HepG2 (cell line): Measurements from ENCODE around the gene PFDN5. TPM values are rescaled to one million over a fixed set of nuclear protein-coding genes. Genes with fewer than 3 reads are reported as not detected.
A peak's percentile ranks its signal among the peaks of the same experiment; 100 is the strongest.

Source experiments
- AFF4 ChIP-seq: sonication (generic); formaldehyde crosslinking; IDR thresholded peaks from 2 replicates; pipeline ENCODE4 v1.4.0; 2020; ENCODE audit warnings: missing genetic modification reagents
- HIC2 ChIP-seq: sonication (generic); formaldehyde crosslinking; IDR thresholded peaks from 2 replicates; pipeline ENCODE4 v1.9.0; 2022; ENCODE audit warnings: low read depth, missing genetic modification reagents
- IKZF1 ChIP-seq: fragments of 450-650 bp; IDR thresholded peaks from 2 replicates; pipeline ENCODE4 v1.7.1; 2016
- NCOA5 ChIP-seq: sonication (generic); formaldehyde crosslinking; IDR thresholded peaks from 2 replicates; pipeline ENCODE4 v1.4.0; 2020; ENCODE audit warnings: missing genetic modification reagents
- PHF20 ChIP-seq: sonication (generic); formaldehyde crosslinking; IDR thresholded peaks from 2 replicates; pipeline ENCODE4 v1.5.0; 2020; ENCODE audit warnings: mild to moderate bottlenecking, missing genetic modification reagents
- PHF5A ChIP-seq: IDR thresholded peaks from one replicate; pipeline ENCODE4 v1.6.1; 2018; ENCODE audit warnings: low read depth, missing genetic modification reagents; ENCODE audit not compliant: unreplicated experiment
- PRDM4 ChIP-seq: sonication (generic); formaldehyde crosslinking; IDR thresholded peaks from 2 replicates; pipeline ENCODE4 v1.9.0; 2021; ENCODE audit warnings: missing genetic modification reagents, borderline replicate concordance
- STAT6 ChIP-seq: sonication (generic); formaldehyde crosslinking; IDR thresholded peaks from 2 replicates; pipeline ENCODE4 v1.4.0; 2020; ENCODE audit warnings: missing genetic modification reagents, mild to moderate bottlenecking, borderline replicate concordance
- TAF1 ChIP-seq: sonication (generic); formaldehyde crosslinking; IDR thresholded peaks from 2 replicates; pipeline ENCODE4 v1.4.0; 2020; ENCODE audit warnings: missing genetic modification reagents
- TBX3 ChIP-seq: fragments of 450-650 bp; IDR thresholded peaks from 2 replicates; pipeline ENCODE4 v1.6.1; 2017; ENCODE audit warnings: antibody characterized with exemption, mild to moderate bottlenecking, inconsistent platforms, borderline replicate concordance
- TERF1 ChIP-seq: sonication (generic); formaldehyde crosslinking; IDR thresholded peaks from 2 replicates; pipeline ENCODE4 v1.8.0; 2022; ENCODE audit warnings: mild to moderate bottlenecking, missing genetic modification reagents, moderate library complexity
- ZEB1 ChIP-seq: IDR thresholded peaks from 2 replicates; pipeline ENCODE4 v1.6.1; 2012; ENCODE audit warnings: mild to moderate bottlenecking, low read depth, inconsistent platforms; ENCODE audit not compliant: insufficient replicate concordance
- ZNF557 ChIP-seq: sonication (generic); formaldehyde crosslinking; IDR thresholded peaks from 2 replicates; pipeline ENCODE4 v1.4.0; 2020; ENCODE audit warnings: missing genetic modification reagents
- ZNF572 ChIP-seq: sonication (generic); formaldehyde crosslinking; IDR thresholded peaks from 2 replicates; pipeline ENCODE4 v1.5.1; 2020; ENCODE audit warnings: mild to moderate bottlenecking, missing genetic modification reagents
- ZNF615 ChIP-seq: sonication (generic); formaldehyde crosslinking; IDR thresholded peaks from 2 replicates; pipeline ENCODE4 v1.5.0; 2020; ENCODE audit warnings: mild to moderate bottlenecking, missing genetic modification reagents, borderline replicate concordance
- ZNF672 ChIP-seq: sonication (generic); formaldehyde crosslinking; IDR thresholded peaks from 2 replicates; pipeline ENCODE4 v1.8.1; 2022; ENCODE audit warnings: missing genetic modification reagents
- ZNF7 ChIP-seq: IDR thresholded peaks from 2 replicates; pipeline ENCODE4 v1.6.1; 2016; ENCODE audit warnings: missing biosample characterization, missing genetic modification reagents
- polyA plus RNA-seq, 8 experiments: library from polyadenylated mRNA; depleted of rRNA in 3 of 8; stranded (reverse) in 7 of 8; unstranded in 1 of 8; fragments of >200 nt; fragmentation: Illumina TruSeq in 4 of 8; extraction: Trizol in 4 of 8; gene quantifications; 2 replicates each; pipeline versions ENCODE4 v1.2.1 to v1.2.3, GENCODE V29; 2011 to 2016; ENCODE audit warnings: low read depth in 4 of 8, missing spikeins in 1 of 8, mixed read lengths in 1 of 8; ENCODE audit not compliant: insufficient read depth in 1 of 8
- total RNA-seq, 5 experiments: library from RNA; depleted of rRNA; stranded (reverse); fragments of >200 nt; fragmentation: Illumina TruSeq; extraction: Trizol; gene quantifications; 2 replicates each; pipeline ENCODE4 v1.2.3, GENCODE V29; 2016; ENCODE audit warnings: low read depth in 1 of 5

Gene PFDN5
- total and polyA plus RNA-seq, 2 of the 13 experiments (the other 11 are each of a cell fraction or from before 2014, with no cell fraction given): 449 to 462 TPM

GRCh38 chr12:53324779-53325510, 29.6 kb downstream of the PFDN5 start (continued):
- no peak for TF ChIP-seq PHF5A
- peak; percentile 55 for TF ChIP-seq ZEB1
- no peak for TF ChIP-seq ZNF557 (CRISPR knock-in tag)
- TF ChIP-seq TERF1 (CRISPR knock-in tag): no peak
- no peak for TF ChIP-seq ZNF572 (CRISPR knock-in tag)
- no peak for TF ChIP-seq ZNF672 (CRISPR knock-in tag)
- no peak for TF ChIP-seq IKZF1
- peak; percentile 36; the same call in 1 of the 2 replicates for TF ChIP-seq PRDM4 (CRISPR knock-in tag)
- no peak for TF ChIP-seq NCOA5
- TF ChIP-seq TBX3: no peak
- TF ChIP-seq ZNF7 (CRISPR knock-in tag): no peak
- no peak; the same call in 1 of the 2 replicates for TF ChIP-seq HIC2 (CRISPR knock-in tag)
- peak; percentile 53; the same call in 1 of the 2 replicates for TF ChIP-seq TAF1 (CRISPR knock-in tag)
- no peak for TF ChIP-seq ZNF615 (CRISPR knock-in tag)
- no peak for TF ChIP-seq AFF4 (CRISPR knock-in tag)
- peak; percentile 22; the same call in 1 of the 2 replicates for TF ChIP-seq STAT6
- TF ChIP-seq PHF20: peak; percentile 35; the same call in 1 of the 2 replicates
